ENCODE data around the gene MOBP. TPM values are rescaled to one million over a fixed set of nuclear protein-coding genes. Genes with fewer than 3 reads are reported as not detected.

The MOBP gene
- total RNA-seq, 1 donor from 2014 or later: not detected

DNA sequence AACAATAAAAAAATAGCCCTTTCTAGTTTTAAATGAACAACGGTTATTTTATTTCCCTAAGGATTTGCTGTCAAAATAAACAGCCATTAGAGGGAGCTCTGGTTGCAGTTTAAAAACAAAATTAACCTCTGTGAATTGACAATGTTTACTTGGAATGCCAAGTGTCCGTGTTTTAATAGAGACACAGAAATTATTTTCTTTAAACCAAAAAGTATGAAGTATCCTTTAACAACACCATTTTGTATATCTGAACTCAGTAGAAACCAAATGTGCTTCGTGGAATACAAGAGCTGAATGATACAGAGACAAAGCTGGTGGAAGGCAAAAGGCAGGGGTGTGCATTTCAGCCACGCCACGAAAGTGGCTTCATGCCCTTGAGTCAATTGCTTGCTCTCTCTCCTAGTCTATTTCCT lies 74.4 kb downstream of the MOBP start:
- Mint-ChIP-seq H3K4me3 (ENCODE audit: unreplicated experiment) (no peak overlapping the region), H3K4me1 (ENCODE audit: low read depth, unreplicated experiment) (no peaks in the 10 kb centered on the region), H3K36me3 (ENCODE audit: unreplicated experiment) (no peaks in the 10 kb centered on the region), H3K27me3 (ENCODE audit: unreplicated experiment) (peaks cover 2% of the 10 kb centered on the region), H3K9me3 (ENCODE audit: unreplicated experiment) (no peaks in the 10 kb centered on the region), H3K27ac (ENCODE audit: unreplicated experiment) (no peak overlapping the region)
- TF ChIP-seq, protein P1, sequence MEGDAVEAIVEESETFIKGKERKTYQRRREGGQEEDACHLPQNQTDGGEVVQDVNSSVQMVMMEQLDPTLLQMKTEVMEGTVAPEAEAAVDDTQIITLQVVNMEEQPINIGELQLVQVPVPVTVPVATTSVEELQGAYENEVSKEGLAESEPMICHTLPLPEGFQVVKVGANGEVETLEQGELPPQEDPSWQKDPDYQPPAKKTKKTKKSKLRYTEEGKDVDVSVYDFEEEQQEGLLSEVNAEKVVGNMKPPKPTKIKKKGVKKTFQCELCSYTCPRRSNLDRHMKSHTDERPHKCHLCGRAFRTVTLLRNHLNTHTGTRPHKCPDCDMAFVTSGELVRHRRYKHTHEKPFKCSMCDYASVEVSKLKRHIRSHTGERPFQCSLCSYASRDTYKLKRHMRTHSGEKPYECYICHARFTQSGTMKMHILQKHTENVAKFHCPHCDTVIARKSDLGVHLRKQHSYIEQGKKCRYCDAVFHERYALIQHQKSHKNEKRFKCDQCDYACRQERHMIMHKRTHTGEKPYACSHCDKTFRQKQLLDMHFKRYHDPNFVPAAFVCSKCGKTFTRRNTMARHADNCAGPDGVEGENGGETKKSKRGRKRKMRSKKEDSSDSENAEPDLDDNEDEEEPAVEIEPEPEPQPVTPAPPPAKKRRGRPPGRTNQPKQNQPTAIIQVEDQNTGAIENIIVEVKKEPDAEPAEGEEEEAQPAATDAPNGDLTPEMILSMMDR (IDR thresholded peaks at IDR 0.05; ENCODE audit: partially characterized antibody, unreplicated experiment): peak; percentile 38
- DNase-seq: no peak

DNA sequence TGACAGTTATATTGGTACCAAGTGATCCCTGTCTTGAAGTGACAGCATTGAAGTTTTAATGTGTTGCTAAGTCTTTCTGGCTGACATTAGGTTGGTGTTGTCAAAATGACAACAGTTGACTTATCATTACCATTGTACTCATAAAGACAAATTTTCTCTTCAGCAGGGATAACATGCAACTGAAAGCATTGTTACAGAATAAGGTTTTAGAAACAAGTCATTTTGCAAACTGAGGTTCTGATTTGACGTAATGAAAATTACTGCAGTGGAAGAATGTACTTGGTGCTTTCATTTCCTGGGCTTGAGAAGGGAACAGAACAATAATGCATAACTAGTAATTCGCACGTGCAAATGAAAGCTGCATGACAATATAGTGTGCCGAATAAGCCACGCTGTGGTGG lies 75.1 kb downstream of the MOBP start:
- Mint-ChIP-seq H3K27me3 (ENCODE audit: unreplicated experiment) (peaks cover 2% of the 10 kb centered on the region), H3K36me3 (ENCODE audit: unreplicated experiment) (no peaks in the 10 kb centered on the region), H3K9me3 (ENCODE audit: unreplicated experiment) (no peaks in the 10 kb centered on the region), H3K4me3 (ENCODE audit: unreplicated experiment) (no peak overlapping the region), H3K4me1 (ENCODE audit: low read depth, unreplicated experiment) (no peaks in the 10 kb centered on the region), H3K27ac (ENCODE audit: unreplicated experiment) (no peak overlapping the region)
- TF ChIP-seq, protein P1 (IDR thresholded peaks at IDR 0.05; ENCODE audit: partially characterized antibody, unreplicated experiment): no peak
- no peak for DNase-seq

DNA sequence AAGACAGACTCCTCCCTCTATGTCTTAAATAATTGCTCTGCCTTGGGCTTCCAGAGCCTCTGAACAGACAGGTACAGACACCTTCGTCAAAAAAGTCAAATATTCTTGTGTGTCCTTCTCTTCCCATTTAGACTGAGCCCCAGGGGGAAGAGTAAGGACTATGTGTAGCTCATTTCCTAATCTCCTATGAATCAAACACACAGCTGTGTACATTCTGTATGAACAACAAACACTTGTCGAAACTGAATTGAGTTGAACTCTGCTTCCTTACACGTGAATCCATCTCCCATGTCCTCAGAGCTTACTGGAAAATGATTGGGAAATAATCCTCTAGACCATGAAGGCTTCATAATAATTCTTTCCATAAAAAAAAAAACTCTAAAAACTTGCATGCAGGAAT lies 80.8 kb downstream of the MOBP start:
- no peaks in the 10 kb centered on the region for H3K36me3 Mint-ChIP-seq (ENCODE audit: unreplicated experiment)
- no peaks in the 10 kb centered on the region for H3K4me1 Mint-ChIP-seq (ENCODE audit: low read depth, unreplicated experiment)
- TF ChIP-seq, protein P1 (IDR thresholded peaks at IDR 0.05; ENCODE audit: partially characterized antibody, unreplicated experiment): no peak
- H3K4me3 Mint-ChIP-seq (ENCODE audit: unreplicated experiment): no peak overlapping the region
- DNase-seq: no peak
- no peak overlapping the region for H3K27ac Mint-ChIP-seq (ENCODE audit: unreplicated experiment)
- peaks cover 2% of the 10 kb centered on the region for H3K27me3 Mint-ChIP-seq (ENCODE audit: unreplicated experiment)
- H3K9me3 Mint-ChIP-seq (ENCODE audit: unreplicated experiment): peaks cover 7% of the 10 kb centered on the region

DNA sequence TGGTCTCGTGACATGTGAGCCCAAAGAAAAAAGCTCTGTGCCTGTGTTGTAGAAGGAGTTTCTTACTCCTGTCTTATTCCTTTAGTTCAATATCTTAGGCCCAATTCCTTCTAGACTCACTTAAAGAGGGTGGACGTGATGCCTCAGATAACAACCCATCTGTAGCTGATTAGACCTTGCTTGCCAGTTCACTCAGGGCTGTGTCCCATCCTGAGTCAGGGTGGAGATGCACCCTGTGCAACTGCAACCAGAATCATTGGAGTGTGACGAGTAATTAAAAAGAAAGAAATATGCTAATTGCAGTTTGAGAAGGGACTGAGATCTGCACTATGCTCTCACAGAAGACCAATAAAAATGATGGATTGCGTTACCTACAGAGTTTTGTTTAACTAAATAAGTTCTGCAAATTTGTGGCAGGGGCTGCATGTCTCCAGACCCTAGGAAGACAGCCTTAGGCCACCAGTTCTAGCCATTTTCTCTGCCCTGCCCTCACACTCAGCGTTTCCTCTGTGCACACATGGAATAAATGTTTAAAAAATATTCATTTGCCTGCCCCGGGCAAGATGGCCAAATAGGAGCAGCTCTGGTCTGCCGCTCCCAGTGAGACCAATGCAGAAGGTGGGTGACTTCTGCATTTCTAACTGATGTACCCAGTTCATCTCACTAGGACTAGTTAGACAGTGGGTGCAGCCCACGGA lies 83.0 kb downstream of the MOBP start:
- Mint-ChIP-seq H3K36me3 (ENCODE audit: unreplicated experiment) (no peaks in the 10 kb centered on the region), H3K4me3 (ENCODE audit: unreplicated experiment) (no peak overlapping the region), H3K27me3 (ENCODE audit: unreplicated experiment) (no peaks in the 10 kb centered on the region), H3K4me1 (ENCODE audit: low read depth, unreplicated experiment) (no peaks in the 10 kb centered on the region), H3K9me3 (ENCODE audit: unreplicated experiment) (peaks cover 9% of the 10 kb centered on the region), H3K27ac (ENCODE audit: unreplicated experiment) (no peak overlapping the region)
- TF ChIP-seq, protein P1 (IDR thresholded peaks at IDR 0.05; ENCODE audit: partially characterized antibody, unreplicated experiment): no peak
- DNase-seq: no peak

Other genes with a start within 250 kb of the MOBP start
- gene CX3CR1, start 187.6 kb upstream of the MOBP start, total RNA-seq (ENCODE audit: unreplicated experiment): not detected
- gene CCR8, start 138.0 kb upstream of the MOBP start, total RNA-seq (ENCODE audit: unreplicated experiment): not detected
- 21.1 TPM for gene SLC25A38, start 84.3 kb upstream of the MOBP start, total RNA-seq (ENCODE audit: unreplicated experiment)
- 716 TPM for gene RPSA, start 61.0 kb upstream of the MOBP start, total RNA-seq (ENCODE audit: unreplicated experiment)

Measured in glutamatergic neuron (in vitro differentiated cells).